Tibial artery (tissue), 4 donors: ENCODE data around the gene FYB1.

Experiments used
- DNase-seq, 2 donors: peaks; one replicate each; pipeline ENCODE4 v3.0.0-alpha.2; 2019
- H3K27ac ChIP-seq, 2 donors: fragments of 200-600 bp; sonication (generic) in 1 of 2; 1 replicate in 1 of 2; 2 replicates in 1 of 2; pipeline ENCODE4 v1.5.1; 2018 to 2019; ENCODE audit warnings: mild to moderate bottlenecking in 1 of 2
- H3K27me3 ChIP-seq, 2 donors: fragments of 200-600 bp; sonication (generic) in 1 of 2; one replicate each; pipeline versions ENCODE4 v1.5.1 to v1.6.0; 2016 to 2019
- H3K36me3 ChIP-seq, 3 donors: fragments of 200-600 bp; sonication (generic) in 2 of 3; one replicate each; pipeline ENCODE4 v1.5.1; 2016 to 2019; ENCODE audit warnings: mild to moderate bottlenecking in 2 of 3
- H3K4me1 ChIP-seq, 4 donors: fragments of 200-600 bp; sonication (generic) in 2 of 4; 1 replicate in 3 of 4; 2 replicates in 1 of 4; pipeline ENCODE4 v1.5.1; 2016 to 2019
- H3K4me3 ChIP-seq, 2 donors: fragments of 200-600 bp; sonication (generic) in 1 of 2; 1 replicate in 1 of 2; 2 replicates in 1 of 2; pipeline ENCODE4 v1.5.1; 2018 to 2019; ENCODE audit warnings: mild to moderate bottlenecking in 2 of 2
- H3K9me3 ChIP-seq, 3 donors: fragments of 200-600 bp; sonication (generic) in 1 of 3; one replicate each; pipeline ENCODE4 v1.5.1; 2016 to 2019
- intact Hi-C: fragments of 100-400 bp; cut with DNase I; formaldehyde crosslinking; loops from one replicate; pipeline ENCODE4 v1.15.0; 2023; ENCODE audit warnings: low total_unique reads
- TF ChIP-seq, protein P1 (sequence below), 2 experiments: fragments of 200-600 bp in 1 of 2; fragments of 450-650 bp in 1 of 2; IDR thresholded peaks; one replicate each; pipeline ENCODE4 v1.5.1; 2017 to 2019; ENCODE audit warnings: antibody characterized with exemption in 2 of 2, mild to moderate bottlenecking in 1 of 2, moderate library complexity in 1 of 2

FYB1 gene

GRCh38 chr5:39079147-39079546 is 140.2 kb downstream of the FYB1 start:
- intact Hi-C loops, result no loop called here
- Histone ChIP-seq H3K27ac (no peak overlapping the region), H3K9me3 (no peaks in the 10 kb centered on the region), H3K4me3 (no peak overlapping the region), H3K36me3 (no peaks in the 10 kb centered on the region), H3K4me1 (peaks cover 0 to 21% (median 2%) of the 10 kb centered on the region in 4 donors), H3K27me3 (no peaks in the 10 kb centered on the region)
- TF ChIP-seq, protein P1, sequence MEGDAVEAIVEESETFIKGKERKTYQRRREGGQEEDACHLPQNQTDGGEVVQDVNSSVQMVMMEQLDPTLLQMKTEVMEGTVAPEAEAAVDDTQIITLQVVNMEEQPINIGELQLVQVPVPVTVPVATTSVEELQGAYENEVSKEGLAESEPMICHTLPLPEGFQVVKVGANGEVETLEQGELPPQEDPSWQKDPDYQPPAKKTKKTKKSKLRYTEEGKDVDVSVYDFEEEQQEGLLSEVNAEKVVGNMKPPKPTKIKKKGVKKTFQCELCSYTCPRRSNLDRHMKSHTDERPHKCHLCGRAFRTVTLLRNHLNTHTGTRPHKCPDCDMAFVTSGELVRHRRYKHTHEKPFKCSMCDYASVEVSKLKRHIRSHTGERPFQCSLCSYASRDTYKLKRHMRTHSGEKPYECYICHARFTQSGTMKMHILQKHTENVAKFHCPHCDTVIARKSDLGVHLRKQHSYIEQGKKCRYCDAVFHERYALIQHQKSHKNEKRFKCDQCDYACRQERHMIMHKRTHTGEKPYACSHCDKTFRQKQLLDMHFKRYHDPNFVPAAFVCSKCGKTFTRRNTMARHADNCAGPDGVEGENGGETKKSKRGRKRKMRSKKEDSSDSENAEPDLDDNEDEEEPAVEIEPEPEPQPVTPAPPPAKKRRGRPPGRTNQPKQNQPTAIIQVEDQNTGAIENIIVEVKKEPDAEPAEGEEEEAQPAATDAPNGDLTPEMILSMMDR (IDR thresholded peaks at IDR 0.05), result no peak
- DNase-seq, result no peak

DNA sequence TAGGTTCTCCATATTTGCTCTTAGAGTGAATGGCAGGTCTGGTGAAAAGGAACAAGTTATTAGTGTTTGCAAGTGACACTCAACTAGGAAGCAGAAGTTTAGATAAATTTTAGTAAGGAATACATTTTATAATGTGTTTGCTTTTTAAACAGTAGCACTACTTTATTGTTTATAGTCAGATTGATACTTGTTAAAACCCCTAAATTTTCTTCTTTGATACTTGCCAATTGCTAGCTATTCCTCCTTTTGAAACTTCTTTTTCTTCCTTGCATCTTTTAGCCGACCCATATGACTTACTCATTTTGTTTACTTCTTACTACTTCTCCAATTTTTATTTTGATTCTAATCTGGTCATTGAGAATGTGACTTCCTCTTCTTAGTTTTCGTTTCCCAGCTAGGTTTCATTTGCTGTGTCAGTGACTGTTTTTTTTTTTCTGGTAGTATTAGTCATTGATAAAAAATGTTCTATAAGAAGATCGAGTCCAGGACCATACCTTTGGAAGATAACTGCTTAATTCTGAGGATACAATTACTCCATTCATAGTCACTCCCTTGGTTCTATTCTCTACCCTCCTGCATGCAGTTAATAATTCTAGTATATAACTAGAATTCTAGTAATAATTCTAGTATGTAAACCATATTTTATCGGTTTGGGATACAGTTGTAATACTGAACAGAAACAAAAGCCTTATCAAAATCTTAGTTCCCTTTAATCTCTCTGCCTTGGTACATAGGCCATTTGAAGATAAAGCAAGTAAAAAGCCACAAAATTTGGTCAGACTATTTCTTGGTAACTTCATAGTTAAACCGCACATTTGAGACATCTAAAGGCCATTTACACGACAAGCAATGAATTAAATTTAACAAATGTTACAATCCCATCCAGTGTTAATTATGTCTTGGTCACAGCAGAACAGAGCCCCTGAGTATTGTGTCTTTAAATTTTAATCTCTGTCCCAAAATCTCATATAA is 142.3 kb downstream of the FYB1 start:
- peak overlapping the region in 1 of 2 donors; percentile 100 for H3K27ac ChIP-seq
- H3K4me3 ChIP-seq, result no peak overlapping the region
- H3K4me1 ChIP-seq, result peaks cover 0 to 31% (median 7%) of the 10 kb centered on the region in 4 donors
- intact Hi-C loops, result no loop called here
- no peaks in the 10 kb centered on the region for H3K27me3 ChIP-seq
- TF ChIP-seq, protein P1 (IDR thresholded peaks at IDR 0.05), result no peak
- no peak for DNase-seq
- H3K36me3 ChIP-seq, result no peaks in the 10 kb centered on the region
- H3K9me3 ChIP-seq, result no peaks in the 10 kb centered on the region

GRCh38 chr5:39076101-39076756 is 143.1 kb downstream of the FYB1 start:
- peaks cover 0 to 38% (median 14%) of the 10 kb centered on the region in 4 donors for H3K4me1 ChIP-seq
- peak overlapping the region in 1 of 2 donors; percentile 100 for H3K27ac ChIP-seq

GRCh38 chr5:39074017-39074814 is 145.1 kb downstream of the FYB1 start, which contains the start of gene RICTOR:
RICTOR (minus strand) TSS chr5:39074399; CDS start chr5:39074377, 22 bp downstream.
- Histone ChIP-seq H3K36me3 (peaks cover 0 to 6% (median 0%) of the 10 kb centered on the region in 3 donors), H3K9me3 (no peaks in the 10 kb centered on the region), H3K27me3 (no peaks in the 10 kb centered on the region), H3K4me1 (peaks cover 0 to 45% (median 18%) of the 10 kb centered on the region in 4 donors), H3K4me3 (peak within 1 kb of the TSS; percentile 99), H3K27ac (peak within 1 kb of the TSS; percentile 99 to 100)
- intact Hi-C loops, result loop anchor here (5.0 kb wide), 1 partner anchor 57 kb away; no protein-coding TSS in a partner anchor
- TF ChIP-seq, protein P1 (IDR thresholded peaks at IDR 0.05), result no peak
- DNase-seq, result peak; percentile 88 to 95

More at GRCh38 chr5:39076101-39076756, 143.1 kb downstream of the FYB1 start:
- H3K9me3 ChIP-seq, result no peaks in the 10 kb centered on the region
- H3K4me3 ChIP-seq, result no peak overlapping the region
- TF ChIP-seq, protein P1 (IDR thresholded peaks at IDR 0.05), result no peak
- no peaks in the 10 kb centered on the region for H3K27me3 ChIP-seq
- no peaks in the 10 kb centered on the region for H3K36me3 ChIP-seq
- DNase-seq, result no peak
- intact Hi-C loops, result no loop called here

- Histone ChIP-seq H3K27me3 (no peaks in the 10 kb centered on the region), H3K4me1 (peaks cover 0 to 49% (median 18%) of the 10 kb centered on the region in 4 donors), H3K4me3 (peak overlapping the region; percentile 99), H3K27ac (peak overlapping the region; percentile 99 to 100), H3K9me3 (no peaks in the 10 kb centered on the region), H3K36me3 (peaks cover 0 to 6% (median 0%) of the 10 kb centered on the region in 3 donors)
- intact Hi-C loops, result loop anchor here (5.0 kb wide), 1 partner anchor 56 kb away; no protein-coding TSS in a partner anchor
- DNase-seq, result peak in 1 of 2 donors; percentile 22
- TF ChIP-seq, protein P1 (IDR thresholded peaks at IDR 0.05), result no peak
These were observed 145.7 kb downstream of the FYB1 start for GRCh38 chr5:39073767-39074016.
